BLaER1 treated with 17β-estradiol and CSF1 and Interleukin-3, amounts not matched to agents 10 nM and 100 nM (cell line): Measurements from ENCODE around the gene SH3BGRL.
A peak's percentile ranks its signal among the peaks of the same experiment; 100 is the strongest.
"Not testable (repeated sequence)": the region's sequence is repeated elsewhere in the genome, so short reads cannot be mapped to it uniquely, and the experiment has no call there.

Experiments used
- H3K27ac ChIP-seq, 11 experiments: shearing (Covaris generic); formaldehyde crosslinking; 2 replicates each; pipeline ENCODE4 v1.8.1; 2022
- H3K27me3 ChIP-seq, 11 experiments: shearing (Covaris generic); formaldehyde crosslinking; 2 replicates each; pipeline ENCODE4 v1.8.1; 2022
- H3K36me3 ChIP-seq, 11 experiments: shearing (Covaris generic); formaldehyde crosslinking; 2 replicates each; pipeline ENCODE4 v1.8.1; 2022
- H3K4me1 ChIP-seq, 10 experiments: shearing (Covaris generic); formaldehyde crosslinking; 2 replicates each; pipeline ENCODE4 v1.8.1; 2022
- H3K4me2 ChIP-seq, 11 experiments: shearing (Covaris generic); formaldehyde crosslinking; 2 replicates each; pipeline ENCODE4 v1.8.1; 2022
- H3K4me3 ChIP-seq, 10 experiments: shearing (Covaris generic); formaldehyde crosslinking; 2 replicates each; pipeline ENCODE4 v1.8.1; 2022
- H3K9ac ChIP-seq, 11 experiments: shearing (Covaris generic); formaldehyde crosslinking; 2 replicates each; pipeline ENCODE4 v1.8.1; 2022
- H3K9me3 ChIP-seq, 11 experiments: shearing (Covaris generic); formaldehyde crosslinking; replicated peaks in 1 of 11; 2 replicates each; pipeline ENCODE4 v1.8.1; 2022
- H4K20me1 ChIP-seq, 11 experiments: shearing (Covaris generic); formaldehyde crosslinking; 2 replicates each; pipeline ENCODE4 v1.8.1; 2022
- Cebpa-rat ChIP-seq, 11 experiments: shearing (Covaris generic); IDR thresholded peaks; 2 replicates each; pipeline ENCODE4 v1.8.1; 2022

SH3BGRL gene

GRCh38 chrX:81304563-81304962 is 102.7 kb downstream of the SH3BGRL start:
- Histone ChIP-seq H3K27ac (no peak overlapping the region), H3K36me3 (peaks cover 0 to 8% (median 0%) of the 10 kb centered on the region in 11 experiments; a peak in 1 of 22 replicates), H3K9me3 (peaks cover 0 to 10% (median 0%) of the 10 kb centered on the region in 11 experiments; a peak in 1 of 22 replicates), H3K27me3 (peaks cover 16 to 85% (median 69%) of the 10 kb centered on the region in 11 experiments; a peak in 21 of 22 replicates), H3K9ac (no peak overlapping the region), H3K4me3 (no peak overlapping the region), H4K20me1 (peaks cover 0 to 43% (median 0%) of the 10 kb centered on the region in 11 experiments; a peak in 2 of 22 replicates), H3K4me1 (peaks cover 0 to 27% (median 0%) of the 10 kb centered on the region in 10 experiments; a peak in 2 of 20 replicates), H3K4me2 (no peak overlapping the region)
- TF ChIP-seq Cebpa-rat (IDR thresholded peaks at IDR 0.05): no peak

DNA sequence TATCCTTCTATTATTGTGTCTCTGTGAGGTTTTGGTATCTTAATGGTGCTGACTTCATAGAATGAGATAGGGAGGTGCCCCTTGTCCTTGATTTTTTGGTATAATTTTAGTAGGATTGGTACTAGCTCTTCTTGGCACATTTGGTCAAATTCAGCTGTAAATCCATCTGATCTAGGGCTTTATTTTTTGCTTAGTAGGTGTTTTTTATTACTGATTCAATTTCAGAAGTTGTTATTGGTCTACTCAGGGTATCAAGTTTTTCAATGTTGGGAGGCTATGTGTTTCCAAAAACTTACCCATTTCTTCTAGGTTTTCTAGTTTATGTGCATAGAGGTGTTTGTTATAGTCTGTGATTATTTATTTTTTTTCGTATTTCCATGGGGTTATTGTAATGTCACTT is 103.3 kb downstream of the SH3BGRL start:
- peaks cover 0 to 43% (median 0%) of the 10 kb centered on the region in 11 experiments; a peak in 2 of 22 replicates for H4K20me1 ChIP-seq
- H3K36me3 ChIP-seq: peaks cover 0 to 8% (median 0%) of the 10 kb centered on the region in 11 experiments; a peak in 1 of 22 replicates
- H3K9ac ChIP-seq: no peak overlapping the region
- H3K27ac ChIP-seq: no peak overlapping the region
- H3K4me3 ChIP-seq: no peak overlapping the region
- H3K9me3 ChIP-seq: peaks cover 0 to 10% (median 0%) of the 10 kb centered on the region in 11 experiments; a peak in 1 of 22 replicates
- H3K4me1 ChIP-seq: peaks cover 0 to 27% (median 0%) of the 10 kb centered on the region in 10 experiments; a peak in 2 of 20 replicates
- TF ChIP-seq Cebpa-rat (IDR thresholded peaks at IDR 0.05): no peak
- no peak overlapping the region for H3K4me2 ChIP-seq
- peaks cover 16 to 79% (median 62%) of the 10 kb centered on the region in 11 experiments; a peak in 21 of 22 replicates for H3K27me3 ChIP-seq

DNA sequence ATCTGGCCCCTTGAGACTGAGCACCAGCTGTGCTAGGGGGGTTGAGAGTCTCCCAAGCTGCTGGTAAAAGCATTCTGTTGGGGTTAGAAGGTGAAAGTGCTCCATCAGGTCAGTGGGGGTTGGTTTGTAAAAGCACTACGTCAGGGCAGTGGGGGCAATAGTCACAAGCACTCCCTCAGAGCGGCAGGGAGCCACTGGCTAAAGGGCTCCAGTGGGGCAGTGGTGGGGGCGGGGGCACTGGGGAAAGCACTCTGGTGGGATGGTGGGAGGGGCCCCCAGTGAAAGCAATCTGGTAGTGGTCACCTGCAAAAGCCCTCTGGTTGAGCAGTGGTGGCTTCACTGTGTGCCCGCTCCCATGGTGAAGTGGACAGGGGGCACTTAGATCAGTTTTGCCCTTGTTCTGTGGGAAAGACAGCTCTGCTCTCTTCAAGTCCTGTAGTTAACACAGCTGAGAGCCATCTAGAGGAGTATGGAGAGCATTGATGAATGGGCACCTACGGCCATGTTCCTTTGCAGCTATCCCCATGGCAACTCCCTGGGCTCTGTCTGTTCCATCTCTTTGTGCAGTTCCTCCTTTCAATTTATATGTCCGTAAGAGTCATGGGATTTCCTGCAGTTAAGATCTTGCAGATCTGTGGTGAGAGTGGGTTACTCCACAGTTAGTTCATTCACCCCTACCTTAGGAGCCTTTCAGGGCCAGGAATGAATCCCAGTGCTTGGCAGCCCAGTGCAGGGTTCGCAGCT is 106.4 kb downstream of the SH3BGRL start:
- H3K27ac ChIP-seq: no peak overlapping the region
- H3K4me1 ChIP-seq: peaks cover 0 to 23% (median 0%) of the 10 kb centered on the region in 10 experiments; a peak in 2 of 20 replicates
- peaks cover 0 to 13% (median 7%) of the 10 kb centered on the region in 11 experiments; a peak in 5 of 22 replicates for H3K9me3 ChIP-seq
- no peak overlapping the region for H3K9ac ChIP-seq
- no peak overlapping the region for H3K4me3 ChIP-seq
- peaks cover 0 to 51% (median 0%) of the 10 kb centered on the region in 11 experiments; a peak in 2 of 22 replicates for H4K20me1 ChIP-seq
- peaks cover 6 to 73% (median 64%) of the 10 kb centered on the region in 11 experiments; a peak in 21 of 22 replicates for H3K27me3 ChIP-seq
- no peak overlapping the region for H3K4me2 ChIP-seq
- no peak for TF ChIP-seq Cebpa-rat (IDR thresholded peaks at IDR 0.05)
- peaks cover 0 to 8% (median 0%) of the 10 kb centered on the region in 11 experiments; a peak in 1 of 22 replicates for H3K36me3 ChIP-seq

GRCh38 chrX:81316163-81316562 is 114.3 kb downstream of the SH3BGRL start:
- Histone ChIP-seq H3K4me2 (no peak overlapping the region; a peak in 1 of 22 replicates), H3K36me3 (peaks cover 0 to 10% (median 0%) of the 10 kb centered on the region in 11 experiments; a peak in 3 of 22 replicates), H3K9me3 (peaks cover 0 to 25% (median 10%) of the 10 kb centered on the region in 11 experiments; a peak in 10 of 22 replicates), H4K20me1 (peaks cover 0 to 36% (median 0%) of the 10 kb centered on the region in 11 experiments; a peak in 2 of 22 replicates), H3K27me3 (peaks cover 15 to 81% (median 75%) of the 10 kb centered on the region in 11 experiments; a peak in 20 of 22 replicates), H3K4me1 (peaks cover 0 to 21% (median 0%) of the 10 kb centered on the region in 10 experiments; a peak in 1 of 20 replicates), H3K9ac (no peak overlapping the region), H3K4me3 (no peak overlapping the region), H3K27ac (no peak overlapping the region)
- no peak for TF ChIP-seq Cebpa-rat (IDR thresholded peaks at IDR 0.05)

DNA sequence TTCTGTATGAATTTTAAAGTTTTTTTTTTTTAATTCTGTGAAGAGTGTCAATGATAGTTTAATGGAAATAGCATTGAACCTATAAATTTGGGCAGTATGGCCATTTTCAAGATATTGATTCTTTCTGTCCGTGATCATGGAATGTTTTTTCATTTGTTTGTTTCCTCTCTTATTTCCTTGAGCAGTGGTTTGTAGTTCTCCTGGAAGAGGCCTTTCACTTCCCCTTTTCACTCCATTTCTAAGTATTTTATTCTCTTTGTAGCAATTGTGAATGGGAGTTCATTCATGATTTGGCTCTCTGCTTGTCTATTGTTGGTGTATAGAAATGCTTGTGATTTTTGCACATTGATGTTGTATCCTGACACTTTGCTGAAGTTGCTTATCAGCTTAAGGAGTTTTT is 129.8 kb downstream of the SH3BGRL start:
- Histone ChIP-seq H3K4me1 (peaks cover 0 to 15% (median 0%) of the 10 kb centered on the region in 10 experiments; a peak in 4 of 20 replicates), H3K27me3 (peaks cover 69 to 100% (median 98%) of the 10 kb centered on the region in 11 experiments), H4K20me1 (peaks cover 0 to 23% (median 0%) of the 10 kb centered on the region in 11 experiments; a peak in 5 of 22 replicates), H3K4me2 (peak overlapping the region in 2 of 11 experiments; percentile 18; a peak in 2 of 22 replicates), H3K9me3 (peaks cover 0 to 20% (median 7%) of the 10 kb centered on the region in 11 experiments; a peak in 11 of 22 replicates)
- H3K9ac ChIP-seq, H3K36me3 ChIP-seq, H3K4me3 ChIP-seq, H3K27ac ChIP-seq: not testable (repeated sequence)

DNA sequence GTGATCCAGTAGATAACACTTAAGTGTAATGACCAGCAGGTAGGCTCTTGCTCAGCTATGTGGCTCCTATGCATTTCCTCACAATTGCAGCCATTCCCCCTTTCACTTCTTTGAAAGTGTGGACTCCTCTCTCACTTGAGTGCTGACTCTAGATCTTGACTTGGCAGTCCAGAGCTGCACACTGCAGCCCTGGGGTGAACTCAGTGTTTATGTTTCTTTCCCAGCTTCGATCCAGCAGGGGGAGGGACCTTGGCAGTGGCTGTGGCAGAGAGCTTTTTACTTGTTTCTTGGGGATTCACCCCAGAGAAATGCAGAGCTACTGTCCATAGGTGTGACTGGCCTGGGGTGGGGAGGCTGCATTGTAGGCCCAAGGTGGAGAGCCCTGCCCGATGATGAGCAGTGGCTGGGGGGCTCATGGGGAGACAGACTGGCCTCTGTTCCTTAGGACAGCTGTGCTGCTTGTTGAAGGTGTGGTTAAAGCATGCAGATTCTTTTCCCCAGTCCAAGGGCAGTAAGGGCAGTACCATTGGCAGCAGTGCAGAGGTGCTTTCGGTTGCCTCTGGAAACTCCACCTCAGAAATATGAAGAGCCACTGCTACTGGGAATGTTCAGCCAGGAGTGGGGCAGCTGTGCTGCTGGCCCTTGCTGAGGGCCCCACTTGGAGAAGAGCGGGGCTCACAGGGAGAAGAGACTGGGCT is 134.7 kb downstream of the SH3BGRL start:
- peaks cover 0 to 21% (median 0%) of the 10 kb centered on the region in 11 experiments; a peak in 5 of 22 replicates for H4K20me1 ChIP-seq
- H3K9me3 ChIP-seq: peaks cover 0 to 24% (median 6%) of the 10 kb centered on the region in 11 experiments; a peak in 11 of 22 replicates
- H3K9ac ChIP-seq: no peak overlapping the region
- no peak for TF ChIP-seq Cebpa-rat (IDR thresholded peaks at IDR 0.05)
- H3K27me3 ChIP-seq: peaks cover 38 to 73% (median 62%) of the 10 kb centered on the region in 11 experiments; a peak in 21 of 22 replicates
- peaks cover 0 to 15% (median 0%) of the 10 kb centered on the region in 10 experiments; a peak in 4 of 20 replicates for H3K4me1 ChIP-seq
- H3K4me3 ChIP-seq: no peak overlapping the region
- 0 out of 22 replicates have a peak, but pooled peaks cover 0 to 6% (median 0%) of the 10 kb centered on the region in 11 experiments for H3K36me3 ChIP-seq
- no peak overlapping the region for H3K27ac ChIP-seq
- H3K4me2 ChIP-seq: no peak overlapping the region

- H3K27me3 ChIP-seq: peaks cover 34 to 61% (median 50%) of the 10 kb centered on the region in 11 experiments; a peak in 21 of 22 replicates
- 0 out of 22 replicates have a peak, but pooled peaks cover 0 to 6% (median 0%) of the 10 kb centered on the region in 11 experiments for H3K36me3 ChIP-seq
- peaks cover 0 to 24% (median 6%) of the 10 kb centered on the region in 11 experiments; a peak in 11 of 22 replicates for H3K9me3 ChIP-seq
- no peak for TF ChIP-seq Cebpa-rat (IDR thresholded peaks at IDR 0.05)
- H3K4me1 ChIP-seq: peaks cover 0 to 7% (median 0%) of the 10 kb centered on the region in 10 experiments; a peak in 3 of 20 replicates
- H3K27ac ChIP-seq: no peak overlapping the region
- H3K4me3 ChIP-seq: no peak overlapping the region
- H3K9ac ChIP-seq: no peak overlapping the region
- H3K4me2 ChIP-seq: no peak overlapping the region
- H4K20me1 ChIP-seq: peaks cover 0 to 11% (median 0%) of the 10 kb centered on the region in 11 experiments; a peak in 5 of 22 replicates
Observed at GRCh38 chrX:81337805-81338204, 135.9 kb downstream of the SH3BGRL start.

GRCh38 chrX:81338924-81339323 is 137.0 kb downstream of the SH3BGRL start:
- Histone ChIP-seq H3K4me2 (no peak overlapping the region), H4K20me1 (peaks cover 0 to 9% (median 0%) of the 10 kb centered on the region in 11 experiments; a peak in 4 of 22 replicates), H3K4me1 (peaks cover 0 to 7% (median 0%) of the 10 kb centered on the region in 10 experiments; a peak in 2 of 20 replicates), H3K27me3 (peaks cover 26 to 50% (median 39%) of the 10 kb centered on the region in 11 experiments; a peak in 21 of 22 replicates), H3K27ac (no peak overlapping the region), H3K36me3 (0 out of 22 replicates have a peak, but pooled peaks cover 0 to 6% (median 0%) of the 10 kb centered on the region in 11 experiments), H3K4me3 (no peak overlapping the region), H3K9ac (no peak overlapping the region), H3K9me3 (peaks cover 0 to 24% (median 6%) of the 10 kb centered on the region in 11 experiments; a peak in 11 of 22 replicates)
- TF ChIP-seq Cebpa-rat (IDR thresholded peaks at IDR 0.05): peak in 2 of 11 experiments; percentile 28 to 57; a peak in 2 of 22 replicates

- peaks cover 9 to 48% (median 40%) of the 10 kb centered on the region in 11 experiments; a peak in 20 of 22 replicates for H3K27me3 ChIP-seq
- not testable (repeated sequence) for H3K4me3 ChIP-seq, H3K27ac ChIP-seq, H3K4me2 ChIP-seq, H3K36me3 ChIP-seq, H3K9me3 ChIP-seq, H4K20me1 ChIP-seq, H3K9ac ChIP-seq
- H3K4me1 ChIP-seq: peaks cover 5 to 24% (median 18%) of the 10 kb centered on the region in 10 experiments; a peak in 18 of 20 replicates
Observed at GRCh38 chrX:81345296-81345695, 143.4 kb downstream of the SH3BGRL start.
